GM21737 (cell line): ENCODE measurements around the gene SLC40A1.

ENCODE experiments used
- ATAC-seq: cut with Tn5 transposase; IDR thresholded peaks from one replicate; pipeline ENCODE4 v1.9.1; 2021; ENCODE audit warnings: mild to moderate bottlenecking, moderate library complexity; ENCODE audit not compliant: unreplicated experiment

Gene SLC40A1

DNA sequence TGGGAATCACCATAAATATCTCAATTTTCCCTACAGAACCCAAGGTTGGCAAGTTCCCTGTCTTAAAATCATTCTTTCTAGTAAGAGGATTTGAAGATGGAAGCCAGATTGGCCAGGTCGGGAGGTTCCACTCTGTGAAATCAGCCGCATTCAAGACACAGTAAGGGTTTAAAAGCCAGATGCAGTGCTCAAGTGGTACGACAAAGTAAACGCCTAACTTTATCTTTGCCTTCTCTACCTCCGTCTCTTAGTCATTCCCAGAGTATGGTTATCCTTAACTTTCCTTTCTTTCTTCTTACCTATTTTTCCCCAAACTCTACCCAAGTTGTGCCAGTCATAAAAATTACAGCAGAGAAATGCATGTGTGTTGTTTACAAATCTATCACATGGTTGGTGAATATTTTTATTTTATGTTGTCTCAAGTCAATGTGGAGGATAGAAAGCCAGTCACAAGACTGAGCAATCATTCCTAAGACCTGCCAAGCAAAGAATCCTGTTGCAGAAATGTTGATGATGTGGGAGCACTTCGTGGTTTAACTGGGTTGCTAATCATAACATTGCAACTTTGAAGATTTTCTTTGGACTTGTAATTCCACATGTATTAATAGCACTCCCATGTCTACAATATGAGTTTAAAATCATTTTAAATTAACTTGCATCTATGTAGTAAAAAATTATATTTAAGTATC is 62.6 kb downstream of the SLC40A1 start:
- ATAC-seq, result no peak

DNA sequence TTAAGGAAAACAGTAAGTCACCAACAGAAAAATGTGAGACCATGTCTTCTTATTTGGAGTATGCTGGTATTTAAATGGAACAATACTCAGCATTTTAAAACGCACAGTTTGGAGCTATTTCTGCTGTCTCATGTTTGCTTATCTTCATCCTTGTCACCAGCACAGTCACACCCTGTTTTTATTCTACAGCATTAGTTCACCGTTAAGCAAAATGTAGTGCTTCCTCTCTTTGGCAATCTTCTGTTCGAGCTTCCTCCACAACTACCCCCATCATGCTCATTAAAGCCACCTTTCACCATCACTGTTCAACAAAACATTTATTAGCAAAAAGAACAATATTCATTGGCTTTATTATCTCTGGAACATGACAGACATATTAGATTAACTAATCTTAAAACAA is 64.0 kb downstream of the SLC40A1 start:
- no peak for ATAC-seq

DNA sequence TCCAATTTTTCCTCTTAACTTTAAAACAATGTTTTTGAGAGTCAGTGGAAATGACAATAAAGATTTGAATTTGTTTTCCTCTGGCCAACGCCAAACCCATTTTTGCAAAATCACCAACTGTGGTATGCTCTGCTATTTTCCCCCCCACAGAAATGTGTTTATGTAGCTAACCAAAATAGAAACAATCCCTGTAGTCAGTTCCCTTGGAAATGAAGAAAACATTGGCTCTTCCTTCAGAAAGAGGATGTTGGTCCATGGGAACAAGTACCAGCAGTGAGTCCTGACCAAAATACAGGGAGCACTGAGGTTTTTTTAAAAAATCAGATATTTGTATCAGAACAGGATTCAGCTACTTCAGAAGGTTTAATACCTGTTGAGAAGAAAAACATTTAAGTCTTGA is 65.3 kb downstream of the SLC40A1 start:
- no peak for ATAC-seq

DNA sequence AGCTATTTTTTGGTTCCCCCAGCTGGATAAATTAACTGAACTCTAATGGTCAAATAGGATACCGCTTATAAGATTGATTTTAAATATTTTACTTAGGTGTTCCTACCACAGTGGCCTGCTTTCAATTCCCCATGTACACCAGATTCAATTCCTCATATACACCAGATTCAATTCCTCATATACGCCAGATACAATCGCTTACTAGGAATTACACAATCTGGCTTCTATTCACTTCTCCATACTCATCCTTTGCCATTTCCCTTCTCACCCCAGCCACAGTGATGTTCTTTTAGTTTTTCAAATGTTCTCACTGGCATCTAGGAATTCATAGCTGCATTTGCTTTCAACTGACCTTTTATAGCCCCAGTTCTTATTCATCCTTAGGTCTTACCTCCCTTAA is 66.5 kb downstream of the SLC40A1 start:
- no peak for ATAC-seq

DNA sequence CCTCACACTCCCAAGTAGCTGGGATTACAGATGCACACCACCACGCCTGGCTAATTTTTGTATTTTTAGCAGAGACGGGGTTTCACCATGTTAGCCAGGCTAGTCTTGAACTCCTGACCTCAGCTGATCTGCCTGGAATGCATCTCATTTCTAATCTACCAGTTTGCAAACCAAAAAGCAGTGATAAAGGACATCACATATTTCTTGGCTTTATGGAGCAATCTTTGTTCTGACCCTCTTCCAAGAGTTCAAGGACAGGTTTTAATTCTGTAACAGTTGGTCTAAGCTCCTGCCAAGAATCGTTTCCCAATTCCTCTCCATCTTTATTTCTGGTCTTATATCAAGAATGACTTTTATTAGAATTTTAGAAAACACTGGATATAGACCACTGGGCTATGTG is 67.7 kb downstream of the SLC40A1 start:
- no peak for ATAC-seq

DNA sequence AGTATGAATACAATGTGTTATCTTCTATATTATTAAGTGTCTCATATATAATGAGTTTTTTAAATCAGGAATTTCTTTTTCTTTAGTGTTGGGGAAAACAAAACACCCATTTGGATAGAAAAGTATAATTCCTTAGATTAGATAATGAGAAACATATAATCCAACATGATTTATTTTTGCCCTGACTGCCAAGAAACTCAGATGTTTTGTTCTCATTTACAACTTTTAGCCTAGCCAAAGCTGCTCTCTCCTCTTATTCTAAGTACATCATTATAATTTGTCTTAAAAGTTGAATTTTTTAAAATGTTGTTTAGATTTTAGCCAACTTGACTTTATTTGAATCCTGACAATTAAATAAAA is 68.6 kb downstream of the SLC40A1 start:
- no peak for ATAC-seq

DNA sequence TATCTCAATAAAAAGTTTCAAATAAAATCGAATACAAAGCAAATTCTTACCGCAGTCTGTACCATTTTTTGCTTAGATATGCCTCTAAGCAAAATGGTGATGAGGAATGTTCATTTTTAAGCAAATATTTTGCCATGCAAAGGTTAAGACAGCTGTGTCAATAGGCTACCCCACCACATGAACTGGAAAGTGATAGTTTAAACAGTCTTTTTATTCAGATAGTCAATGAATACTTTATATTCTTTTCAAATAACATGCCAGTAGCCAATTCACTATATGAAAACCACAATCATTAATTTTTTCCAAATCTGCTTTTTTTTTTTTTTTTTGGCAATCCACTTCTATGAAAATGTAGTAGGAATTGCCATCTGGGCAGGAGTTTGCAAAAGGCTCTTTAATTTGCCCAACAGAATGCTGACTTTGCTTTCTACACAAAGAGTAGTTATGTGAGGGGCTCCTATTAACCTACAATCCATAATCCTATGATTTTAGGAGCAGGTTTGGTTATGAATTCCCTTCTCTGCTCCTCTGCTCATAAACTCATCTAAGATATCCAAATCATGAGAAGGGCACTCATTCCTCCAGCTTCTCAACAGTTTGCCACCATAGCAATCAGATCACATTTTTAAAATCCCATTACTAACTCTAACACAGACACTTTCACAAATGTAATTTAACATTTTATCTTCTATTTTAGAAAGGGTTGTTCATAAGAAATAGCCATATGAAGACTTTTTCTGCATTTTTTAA is 69.2 kb downstream of the SLC40A1 start:
- ATAC-seq, result no peak
